ENCODE measurements around the gene TBPL1.
"Not testable (repeated sequence)": the region's sequence is repeated elsewhere in the genome, so short reads cannot be mapped to it uniquely, and the experiment has no call there.

The TBPL1 gene

GRCh38 chr6:133954657-133955576, 1.9 kb downstream of the TBPL1 start:
- no peak for DNase-seq

- no peak for DNase-seq
Measured at GRCh38 chr6:133955582-133956415, 2.8 kb downstream of the TBPL1 start.

GRCh38 chr6:133956416-133957049, 3.5 kb downstream of the TBPL1 start:
- no peak for DNase-seq

- DNase-seq, result no peak
Measured at GRCh38 chr6:133957227-133957626, 4.2 kb downstream of the TBPL1 start.

GRCh38 chr6:133957780-133958242, 4.8 kb downstream of the TBPL1 start:
- no peak for DNase-seq

GRCh38 chr6:133958791-133959190, 5.8 kb downstream of the TBPL1 start:
- no peak for DNase-seq

- no peak for DNase-seq
Measured at GRCh38 chr6:133959667-133960368, 6.8 kb downstream of the TBPL1 start.

GRCh38 chr6:133961831-133962230, 8.8 kb downstream of the TBPL1 start:
- DNase-seq, result no peak

GRCh38 chr6:133964052-133964451, 11.0 kb downstream of the TBPL1 start:
- DNase-seq, result no peak

GRCh38 chr6:133964702-133965101, 11.7 kb downstream of the TBPL1 start:
- no peak for DNase-seq

- DNase-seq, result no peak
Measured at GRCh38 chr6:133965817-133966360, 12.9 kb downstream of the TBPL1 start.

- DNase-seq, result no peak
Measured at GRCh38 chr6:133966654-133967329, 13.8 kb downstream of the TBPL1 start.

- DNase-seq, result no peak
Measured at GRCh38 chr6:133967347-133967746, 14.3 kb downstream of the TBPL1 start.

- not testable (repeated sequence) for DNase-seq
Measured at GRCh38 chr6:133967835-133968234, 14.8 kb downstream of the TBPL1 start.

- no peak for DNase-seq
Measured at GRCh38 chr6:133969285-133969920, 16.4 kb downstream of the TBPL1 start.

GRCh38 chr6:133969921-133970295, 16.9 kb downstream of the TBPL1 start:
- DNase-seq, result no peak

GRCh38 chr6:133971861-133972260, 18.8 kb downstream of the TBPL1 start:
- DNase-seq, result no peak

- DNase-seq, result no peak
Measured at GRCh38 chr6:133972388-133972787, 19.4 kb downstream of the TBPL1 start.

GRCh38 chr6:133973109-133973971, 20.3 kb downstream of the TBPL1 start:
- peak; percentile 30 for DNase-seq

All from NCI-H1694 (cell line).